A549 (cell line): Measurements from ENCODE around the gene CFLAR. TPM values are rescaled to one million over a fixed set of nuclear protein-coding genes. Genes with fewer than 3 reads are reported as not detected.

ENCODE experiments used
- ATAC-seq, 2 experiments: fragments of 200-7000 bp in 1 of 2; fragments of >200 bp in 1 of 2; cut with Nextera tagmentation in 1 of 2; cut with Tn5 transposase in 1 of 2; 3 replicates each; pipeline versions ENCODE4 v1.8.0 to v1.9.1; 2018 to 2020; ENCODE audit warnings: mild to moderate bottlenecking in 1 of 2, moderate library complexity in 1 of 2
- CTCF ChIA-PET: fragments of 300-600 bp; sonication (Branson Sonifier 250); formaldehyde crosslinking; extraction: SDS; loops from one replicate; lab custom pipeline; 2021; ENCODE audit warnings: antibody characterized with exemption, inconsistent platforms; lab: Yijun Ruan, JAX
- POLR2A ChIA-PET: fragments of 350-600 bp; formaldehyde crosslinking; extraction: SDS; loops from one replicate; lab custom pipeline; 2021; ENCODE audit warnings: antibody characterized with exemption, inconsistent platforms; lab: Yijun Ruan, JAX
- DNase-seq, 2 experiments: peaks; one replicate each; pipeline versions ENCODE4 v3.0.0 to v3.0.0-alpha.2; 2011 to 2016; ENCODE audit warnings: low read depth in 1 of 2, low spot score in 1 of 2
- FAIRE-seq: peaks from 2 replicates; lab custom pipeline; 2011; peaks lifted over from hg19 to GRCh38; lab: Jason Lieb, UNC
- H3K27ac ChIP-seq, 2 experiments: fragments of >200 bp; sonication (Bioruptor Twin); formaldehyde crosslinking; 3 replicates each; pipeline ENCODE4 v1.5.1; 2016 to 2017
- H3K4me1 ChIP-seq: fragments of >200 bp; sonication (Bioruptor Twin); formaldehyde crosslinking; 3 replicates; pipeline ENCODE4 v1.6.1; 2016
- H3K4me2 ChIP-seq: fragments of >200 bp; sonication (Bioruptor Twin); formaldehyde crosslinking; 3 replicates; pipeline ENCODE4 v1.6.1; 2016
- H3K4me3 ChIP-seq: fragments of >200 bp; sonication (Bioruptor Twin); formaldehyde crosslinking; 3 replicates; pipeline ENCODE4 v1.5.1; 2016
- H3K9me3 ChIP-seq: fragments of >200 bp; sonication (Bioruptor Twin); formaldehyde crosslinking; 3 replicates; pipeline ENCODE4 v1.6.1; 2016
- BCL3 ChIP-seq: fragments of >200 bp; sonication (Bioruptor Twin); formaldehyde crosslinking; IDR thresholded peaks from 3 replicates; pipeline ENCODE4 v1.6.1; 2016
- CEBPB ChIP-seq, 2 experiments: fragments of >200 bp in 1 of 2; sonication (Bioruptor Twin) in 1 of 2; formaldehyde crosslinking in 1 of 2; IDR thresholded peaks; 2 replicates each; pipeline ENCODE4 v1.6.1; 2012 to 2016
- CHD2 ChIP-seq: fragments of 150-350 bp; IDR thresholded peaks from 2 replicates; pipeline ENCODE4 v1.6.1; 2014; ENCODE audit warnings: low read length; ENCODE audit not compliant: partially characterized antibody
- ESRRA ChIP-seq: fragments of 150-350 bp; IDR thresholded peaks from 2 replicates; pipeline ENCODE4 v1.6.1; 2014; ENCODE audit warnings: mild to moderate bottlenecking, low read length, borderline replicate concordance
- GATA3 ChIP-seq: IDR thresholded peaks from 2 replicates; pipeline ENCODE4 v1.6.1; 2012; ENCODE audit warnings: borderline replicate concordance
- HES2 ChIP-seq: fragments of >200 bp; sonication (Bioruptor Twin); formaldehyde crosslinking; IDR thresholded peaks from 2 replicates; pipeline ENCODE4 v1.6.1; 2016
- HOXB13 ChIP-seq: fragments of 250-450 bp; sonication (Bioruptor Pico); IDR thresholded peaks from 2 replicates; pipeline ENCODE4 v1.5.0; 2020; ENCODE audit warnings: low read depth, mild to moderate bottlenecking, moderate library complexity
- HOXB5 ChIP-seq: fragments of 250-450 bp; sonication (Bioruptor Pico); IDR thresholded peaks from 2 replicates; pipeline ENCODE4 v1.5.0; 2020; ENCODE audit warnings: mild to moderate bottlenecking, moderate library complexity
- KDM1A ChIP-seq: fragments of 200-600 bp; sonication (generic); IDR thresholded peaks from 2 replicates; pipeline ENCODE4 v1.6.1; 2016; ENCODE audit warnings: low read depth, mild to moderate bottlenecking
- NFE2L2 ChIP-seq: fragments of 150-350 bp; conservative IDR thresholded peaks from 2 replicates; pipeline ENCODE4 v1.6.1; 2014; ENCODE audit warnings: low read length
- PBX3 ChIP-seq: IDR thresholded peaks from 2 replicates; pipeline ENCODE4 v1.6.1; 2012
- RAD21 ChIP-seq, 2 experiments: fragments of >200 bp in 1 of 2; sonication (Bioruptor Twin) in 1 of 2; formaldehyde crosslinking in 1 of 2; IDR thresholded peaks in 1 of 2; conservative IDR thresholded peaks in 1 of 2; 2 replicates in 1 of 2; 3 replicates in 1 of 2; pipeline ENCODE4 v1.6.1; 2012 to 2018; ENCODE audit warnings: inconsistent platforms in 1 of 2
- USF2 ChIP-seq: fragments of 450-650 bp; IDR thresholded peaks from 2 replicates; pipeline ENCODE4 v1.6.1; 2014; ENCODE audit warnings: antibody characterized with exemption
- WGBS: methylation state at CpG from one replicate; pipeline ENCODE4 v1.1.6; 2017; ENCODE audit errors: missing lambda C conversion rate; 5-methylcytosine and 5-hydroxymethylcytosine counted together
- polyA plus RNA-seq, 4 experiments: library from polyadenylated mRNA; depleted of rRNA in 3 of 4; stranded (reverse); fragments of >200 nt; fragmentation: RNase III in 1 of 4; extraction: RNeasy Plus Mini Kit Qiagen cat#74134 plus additional on column Dnase treatment in 1 of 4; gene quantifications; 2 replicates in 3 of 4; 3 replicates in 1 of 4; pipeline ENCODE4 v1.2.3, GENCODE V29; 2011 to 2017
- small RNA-seq, 6 experiments: library from RNA; depleted of rRNA; stranded (forward); fragments of <200 nt; gene quantifications; one replicate each; pipeline ENCODE3, GENCODE V24; 2012

The CFLAR gene
- polyA plus RNA-seq, 2 of the 4 experiments (the other 2 are of a cell fraction) = 56.5 to 89.4 TPM

GRCh38 chr2:201220102-201220570, 104.2 kb downstream of the CFLAR start:
- Histone ChIP-seq H3K4me2 (no peak overlapping the region), H3K4me1 (no peaks in the 10 kb centered on the region), H3K4me3 (no peak overlapping the region), H3K9me3 (no peaks in the 10 kb centered on the region), H3K27ac (no peak overlapping the region)
- TF ChIP-seq ESRRA = no peak
- no peak for TF ChIP-seq CEBPB (IDR thresholded peaks at IDR 0.05)
- TF ChIP-seq HES2 = no peak
- TF ChIP-seq KDM1A = no peak
- no peak for TF ChIP-seq GATA3
- POLR2A ChIA-PET = no interaction called here
- FAIRE-seq (no peak), ATAC-seq (no peak), DNase-seq (no peak)
- WGBS = 85% methylated on average over 4 of the region's 4 CpGs
- CTCF ChIA-PET = interaction anchor here (0.9 to 3.9 kb wide), 5 partner anchors 12 to 319 kb away, joined by 3 to 25 read pairs (median 5); no protein-coding TSS in a partner anchor

- POLR2A ChIA-PET = no interaction called here
- FAIRE-seq = no peak
- no peak overlapping the region for H3K4me3 ChIP-seq
- 72% methylated on average over 8 of the region's 8 CpGs for WGBS
- H3K9me3 ChIP-seq = no peaks in the 10 kb centered on the region
- no peak for DNase-seq
- CTCF ChIA-PET = interaction anchor here (1.1 to 1.6 kb wide), 2 partner anchors 9 to 317 kb away, joined by 3 to 12 read pairs; no protein-coding TSS in a partner anchor
- TF ChIP-seq CHD2 (no peak), USF2 (no peak), PBX3 (no peak), RAD21 (conservative IDR thresholded peaks at IDR 0.05 in 1 of 2, IDR thresholded peaks at IDR 0.05 in 1 of 2) (no peak), NFE2L2 (no peak), HOXB13 (CRISPR knock-in tag) (no peak), KDM1A (no peak), BCL3 (no peak), HOXB5 (CRISPR knock-in tag) (no peak)
- no peak; a peak in 1 of 6 replicates for ATAC-seq
- no peaks in the 10 kb centered on the region for H3K4me1 ChIP-seq
- no peak overlapping the region for H3K4me2 ChIP-seq
- H3K27ac ChIP-seq = no peak overlapping the region
Measured at GRCh38 chr2:201223089-201224073, 107.4 kb downstream of the CFLAR start.

Small RNA genes lying within 50 kb of the gene (small RNA-seq; reads per million reads assigned to genes)
- gene AC007283.2 (0 reads per million in 6 experiments), gene MTND4LP13 (0 to 1.9 (median 0) reads per million in 6 experiments), gene RNU6-1206P (0 reads per million in 6 experiments), gene RNU7-45P (0 reads per million in 6 experiments)

Other genes starting within 250 kb of the CFLAR start
- gene PPIL3, start 227.1 kb upstream of the CFLAR start, polyA plus RNA-seq (2011; rRNA removed) = 62.6 and 75.6 TPM in 2 replicates
- 27.5 to 30.3 TPM (median 29.0 TPM) in 3 replicates for gene PPIL3, start 227.1 kb upstream of the CFLAR start, polyA plus RNA-seq (2017; fragmentation: RNase III; extraction: RNeasy Plus Mini Kit Qiagen cat#74134 plus additional on column Dnase treatment)
- 103 and 127 TPM in 2 replicates for gene NIF3L1, start 226.8 kb upstream of the CFLAR start, polyA plus RNA-seq (2011; rRNA removed)
- 47.0 to 49.5 TPM (median 47.3 TPM) in 3 replicates for gene NIF3L1, start 226.8 kb upstream of the CFLAR start, polyA plus RNA-seq (2017; fragmentation: RNase III; extraction: RNeasy Plus Mini Kit Qiagen cat#74134 plus additional on column Dnase treatment)
- gene ORC2, start 152.5 kb upstream of the CFLAR start, polyA plus RNA-seq (2011; rRNA removed) = 20.9 and 23.3 TPM in 2 replicates
- gene ORC2, start 152.5 kb upstream of the CFLAR start, polyA plus RNA-seq (2017; fragmentation: RNase III; extraction: RNeasy Plus Mini Kit Qiagen cat#74134 plus additional on column Dnase treatment) = 20.7 to 24.5 TPM (median 22.9 TPM) in 3 replicates
- gene HYCC2, start 44.5 kb upstream of the CFLAR start, polyA plus RNA-seq (2011; rRNA removed) = 5.8 and 7.3 TPM in 2 replicates
- gene HYCC2, start 44.5 kb upstream of the CFLAR start, polyA plus RNA-seq (2017; fragmentation: RNase III; extraction: RNeasy Plus Mini Kit Qiagen cat#74134 plus additional on column Dnase treatment) = 2.4 to 3.0 TPM (median 2.9 TPM) in 3 replicates
- gene NDUFB3, start 44.2 kb upstream of the CFLAR start, polyA plus RNA-seq (2011; rRNA removed) = 103 and 162 TPM in 2 replicates
- 220 to 232 TPM (median 223 TPM) in 3 replicates for gene NDUFB3, start 44.2 kb upstream of the CFLAR start, polyA plus RNA-seq (2017; fragmentation: RNase III; extraction: RNeasy Plus Mini Kit Qiagen cat#74134 plus additional on column Dnase treatment)
- 6.5 and 6.8 TPM in 2 replicates for gene CASP10, start 67.0 kb downstream of the CFLAR start, polyA plus RNA-seq (2011; rRNA removed)
- 2.6 to 3.0 TPM (median 2.8 TPM) in 3 replicates for gene CASP10, start 67.0 kb downstream of the CFLAR start, polyA plus RNA-seq (2017; fragmentation: RNase III; extraction: RNeasy Plus Mini Kit Qiagen cat#74134 plus additional on column Dnase treatment)
- gene CASP8, start 144.4 kb downstream of the CFLAR start, polyA plus RNA-seq (2011; rRNA removed) = 57.9 and 65.2 TPM in 2 replicates
- gene CASP8, start 144.4 kb downstream of the CFLAR start, polyA plus RNA-seq (2017; fragmentation: RNase III; extraction: RNeasy Plus Mini Kit Qiagen cat#74134 plus additional on column Dnase treatment) = 39.0 to 40.2 TPM (median 40.0 TPM) in 3 replicates
- gene FLACC1, start 241.2 kb downstream of the CFLAR start, polyA plus RNA-seq (2011; rRNA removed) = 0.36 and 0.38 TPM in 2 replicates
- 0.07 to 0.26 TPM (median 0.09 TPM) in 3 replicates for gene FLACC1, start 241.2 kb downstream of the CFLAR start, polyA plus RNA-seq (2017; fragmentation: RNase III; extraction: RNeasy Plus Mini Kit Qiagen cat#74134 plus additional on column Dnase treatment)